Measurements from ENCODE around the gene KASH5. TPM values are rescaled to one million over a fixed set of nuclear protein-coding genes. Genes with fewer than 3 reads are reported as not detected.

Gene KASH5
- total RNA-seq, 1 donor from 2014 or later: not detected

DNA sequence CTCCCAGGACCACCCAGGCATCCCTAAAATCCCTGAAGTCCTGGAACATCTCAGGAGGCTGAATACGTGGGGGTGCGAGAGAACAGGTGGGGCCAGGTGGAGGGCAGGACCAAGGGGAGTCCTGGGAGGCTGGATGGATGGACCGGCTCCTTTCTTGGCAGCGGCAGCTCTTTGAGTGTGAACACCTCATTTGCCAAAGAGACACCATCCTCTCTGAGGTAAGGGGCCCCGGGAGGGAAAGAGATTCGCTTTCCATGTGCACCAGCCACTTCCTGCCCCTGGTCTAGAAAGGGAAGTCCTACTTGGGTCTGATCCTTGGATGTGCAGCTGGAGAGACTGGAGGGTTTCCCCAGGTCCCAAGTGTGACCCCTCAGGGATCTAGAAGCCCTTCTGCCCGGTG lies 19.0 kb downstream of the KASH5 start:
- no peaks in the 10 kb centered on the region for H3K27me3 ChIP-seq
- H3K36me3 ChIP-seq: no peaks in the 10 kb centered on the region
- no peak overlapping the region for H3K27ac ChIP-seq
- H3K4me3 ChIP-seq: no peak overlapping the region
- H3K4me1 ChIP-seq: no peaks in the 10 kb centered on the region
- intact Hi-C loops (cut with DNase I): no loop called here
- DNase-seq (ENCODE audit: extremely low spot score in 2 of 2): no peak
- no peak for TF ChIP-seq POLR2A (IDR thresholded peaks at IDR 0.05)
- no peak for TF ChIP-seq CTCF (IDR thresholded peaks at IDR 0.05)
- TF ChIP-seq POLR2AphosphoS5 (IDR thresholded peaks at IDR 0.05; ENCODE audit: insufficient read depth in 1 of 2, low read depth in 1 of 2): no peak
- H3K9me3 ChIP-seq: no peaks in the 10 kb centered on the region

DNA sequence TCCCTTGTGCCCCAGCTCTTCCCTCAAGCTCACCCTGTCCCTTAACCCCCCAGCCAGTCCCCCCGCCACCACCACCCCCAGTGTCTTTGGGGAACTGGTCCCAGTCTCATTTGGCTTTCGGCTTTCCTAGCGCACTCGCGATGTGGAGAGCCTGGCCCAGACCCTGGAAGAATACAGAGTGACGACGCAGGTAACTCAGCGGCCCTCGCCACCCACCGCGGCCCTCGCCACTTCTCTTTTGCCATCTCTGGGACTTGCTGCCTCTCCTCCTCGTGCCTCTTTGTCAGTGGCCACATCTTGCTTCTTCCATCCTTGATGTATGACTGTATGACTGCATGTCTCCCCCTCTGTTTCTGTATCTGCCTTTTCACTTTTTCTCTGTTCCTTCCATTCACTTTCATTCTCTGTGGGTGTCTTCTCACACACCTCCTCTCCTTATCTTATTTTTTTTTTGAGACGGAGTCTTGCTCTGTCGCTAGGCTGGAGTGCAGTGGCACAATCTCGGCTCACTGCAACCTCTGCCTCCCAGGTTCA lies 19.5 kb downstream of the KASH5 start:
- Histone ChIP-seq H3K36me3 (no peaks in the 10 kb centered on the region), H3K4me1 (no peaks in the 10 kb centered on the region), H3K4me3 (no peak overlapping the region), H3K27me3 (no peaks in the 10 kb centered on the region), H3K9me3 (no peaks in the 10 kb centered on the region), H3K27ac (no peak overlapping the region)
- no peak for TF ChIP-seq POLR2AphosphoS5 (IDR thresholded peaks at IDR 0.05; ENCODE audit: insufficient read depth in 1 of 2, low read depth in 1 of 2)
- no peak for TF ChIP-seq POLR2A (IDR thresholded peaks at IDR 0.05)
- TF ChIP-seq CTCF (IDR thresholded peaks at IDR 0.05): no peak
- no peak for DNase-seq (ENCODE audit: extremely low spot score in 2 of 2)
- intact Hi-C loops (cut with DNase I): no loop called here

- no peaks in the 10 kb centered on the region for H3K4me1 ChIP-seq
- H3K27ac ChIP-seq: no peak overlapping the region
- H3K4me3 ChIP-seq: no peak overlapping the region
- intact Hi-C loops (cut with DNase I): no loop called here
- no peaks in the 10 kb centered on the region for H3K27me3 ChIP-seq
- H3K9me3 ChIP-seq: no peaks in the 10 kb centered on the region
- no peaks in the 10 kb centered on the region for H3K36me3 ChIP-seq
- TF ChIP-seq POLR2A (IDR thresholded peaks at IDR 0.05): no peak
- no peak for DNase-seq (ENCODE audit: extremely low spot score in 2 of 2)
These were observed 20.9 kb downstream of the KASH5 start for GRCh38 chr19:49408816-49409440.

DNA sequence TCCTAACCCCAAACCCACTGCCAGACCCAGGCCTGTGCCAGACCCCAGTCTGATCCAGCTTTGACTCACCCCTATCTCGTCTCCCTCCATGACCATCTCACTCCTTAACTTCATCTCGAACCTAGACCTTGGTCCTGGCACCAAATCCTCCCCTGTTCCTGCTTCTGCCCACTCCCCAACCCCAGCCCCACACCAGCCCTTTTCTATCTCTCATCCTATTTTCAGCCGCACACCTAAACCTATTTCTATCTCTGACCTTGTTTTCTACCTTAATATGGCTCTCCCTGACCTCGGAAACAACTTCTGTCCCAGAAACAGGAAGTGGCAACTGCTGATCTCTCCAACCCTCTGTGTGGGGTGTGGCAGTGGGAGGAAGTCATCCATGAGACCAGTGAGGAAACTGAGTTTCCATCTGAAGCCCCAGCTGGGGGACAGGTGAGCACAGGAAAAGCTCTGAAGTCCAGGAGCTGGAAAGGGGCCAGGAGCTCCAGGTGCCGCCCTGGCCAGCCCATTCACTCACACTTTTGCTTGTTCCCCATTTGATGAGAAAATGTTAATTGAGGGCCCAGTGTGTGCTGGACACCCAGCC lies 21.5 kb downstream of the KASH5 start:
- Histone ChIP-seq H3K27ac (no peak overlapping the region), H3K4me1 (no peaks in the 10 kb centered on the region), H3K4me3 (no peak overlapping the region), H3K36me3 (no peaks in the 10 kb centered on the region), H3K9me3 (no peaks in the 10 kb centered on the region), H3K27me3 (no peaks in the 10 kb centered on the region)
- no peak for DNase-seq (ENCODE audit: extremely low spot score in 2 of 2)
- TF ChIP-seq CTCF (IDR thresholded peaks at IDR 0.05) (no peak), POLR2AphosphoS5 (IDR thresholded peaks at IDR 0.05; ENCODE audit: insufficient read depth in 1 of 2, low read depth in 1 of 2) (no peak), POLR2A (IDR thresholded peaks at IDR 0.05) (no peak)
- intact Hi-C loops (cut with DNase I): no loop called here

- DNase-seq (ENCODE audit: extremely low spot score in 2 of 2): no peak
- Histone ChIP-seq H3K4me1 (no peaks in the 10 kb centered on the region), H3K36me3 (no peaks in the 10 kb centered on the region), H3K4me3 (no peak overlapping the region), H3K27ac (no peak overlapping the region), H3K9me3 (no peaks in the 10 kb centered on the region), H3K27me3 (no peaks in the 10 kb centered on the region)
- TF ChIP-seq POLR2A (IDR thresholded peaks at IDR 0.05): no peak
- no peak for TF ChIP-seq CTCF (IDR thresholded peaks at IDR 0.05)
- no peak for TF ChIP-seq POLR2AphosphoS5 (IDR thresholded peaks at IDR 0.05; ENCODE audit: insufficient read depth in 1 of 2, low read depth in 1 of 2)
- intact Hi-C loops (cut with DNase I): no loop called here
These were observed 23.8 kb downstream of the KASH5 start for GRCh38 chr19:49411681-49412326.
